Endothelial cell (in vitro differentiated cells): ENCODE results near the gene PHACTR2. TPM values are rescaled to one million over a fixed set of nuclear protein-coding genes. Genes with fewer than 3 reads are reported as not detected.
A peak's percentile ranks its signal among the peaks of the same experiment; 100 is the strongest.

Experiments used
- DNase-seq: peaks from one replicate; pipeline ENCODE4 v3.0.0; 2021; ENCODE audit warnings: low spot score
- H3K27ac Mint-ChIP-seq: one replicate; pipeline ENCODE4 v1.8.0; 2021; ENCODE audit warnings: mixed read lengths, inconsistent platforms; ENCODE audit not compliant: unreplicated experiment
- H3K27me3 Mint-ChIP-seq: one replicate; pipeline ENCODE4 v1.8.0; 2021; ENCODE audit warnings: mild to moderate bottlenecking, moderate library complexity, mixed read lengths, inconsistent platforms; ENCODE audit not compliant: unreplicated experiment
- H3K36me3 Mint-ChIP-seq: one replicate; pipeline ENCODE4 v1.8.0; 2021; ENCODE audit warnings: mild to moderate bottlenecking, low read depth, mixed read lengths, inconsistent platforms; ENCODE audit not compliant: unreplicated experiment
- H3K4me1 Mint-ChIP-seq: one replicate; pipeline ENCODE4 v1.8.0; 2021; ENCODE audit warnings: mild to moderate bottlenecking, mixed read lengths, inconsistent platforms; ENCODE audit not compliant: unreplicated experiment
- H3K4me3 Mint-ChIP-seq: one replicate; pipeline ENCODE4 v1.8.0; 2021; ENCODE audit warnings: mild to moderate bottlenecking, mixed read lengths, inconsistent platforms; ENCODE audit not compliant: unreplicated experiment
- H3K9me3 Mint-ChIP-seq: one replicate; pipeline ENCODE4 v1.8.0; 2021; ENCODE audit warnings: mixed read lengths, inconsistent platforms; ENCODE audit not compliant: unreplicated experiment
- total RNA-seq: library from RNA; stranded (reverse); fragmentation: NEBNext Ultra II Directional; extraction: Animal tissue kit (Norgen Biotek cat#: 25700); gene quantifications from one replicate; pipeline ENCODE4 v1.2.1, GENCODE V29; 2021; ENCODE audit not compliant: unreplicated experiment
- TF ChIP-seq, protein P1 (sequence below): fragments of 200-600 bp; sonication (generic); IDR thresholded peaks from one replicate; pipeline ENCODE4 v1.5.0; 2021; ENCODE audit warnings: antibody characterized with exemption; ENCODE audit not compliant: unreplicated experiment

Gene PHACTR2
- total RNA-seq, 1 donor from 2014 or later: 181 TPM

- no peaks in the 10 kb centered on the region for H3K4me1 Mint-ChIP-seq
- TF ChIP-seq, protein P1, sequence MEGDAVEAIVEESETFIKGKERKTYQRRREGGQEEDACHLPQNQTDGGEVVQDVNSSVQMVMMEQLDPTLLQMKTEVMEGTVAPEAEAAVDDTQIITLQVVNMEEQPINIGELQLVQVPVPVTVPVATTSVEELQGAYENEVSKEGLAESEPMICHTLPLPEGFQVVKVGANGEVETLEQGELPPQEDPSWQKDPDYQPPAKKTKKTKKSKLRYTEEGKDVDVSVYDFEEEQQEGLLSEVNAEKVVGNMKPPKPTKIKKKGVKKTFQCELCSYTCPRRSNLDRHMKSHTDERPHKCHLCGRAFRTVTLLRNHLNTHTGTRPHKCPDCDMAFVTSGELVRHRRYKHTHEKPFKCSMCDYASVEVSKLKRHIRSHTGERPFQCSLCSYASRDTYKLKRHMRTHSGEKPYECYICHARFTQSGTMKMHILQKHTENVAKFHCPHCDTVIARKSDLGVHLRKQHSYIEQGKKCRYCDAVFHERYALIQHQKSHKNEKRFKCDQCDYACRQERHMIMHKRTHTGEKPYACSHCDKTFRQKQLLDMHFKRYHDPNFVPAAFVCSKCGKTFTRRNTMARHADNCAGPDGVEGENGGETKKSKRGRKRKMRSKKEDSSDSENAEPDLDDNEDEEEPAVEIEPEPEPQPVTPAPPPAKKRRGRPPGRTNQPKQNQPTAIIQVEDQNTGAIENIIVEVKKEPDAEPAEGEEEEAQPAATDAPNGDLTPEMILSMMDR: no peak
- H3K36me3 Mint-ChIP-seq: peaks cover 43% of the 10 kb centered on the region
- no peak for DNase-seq
- H3K9me3 Mint-ChIP-seq: no peaks in the 10 kb centered on the region
- peaks cover 1% of the 10 kb centered on the region for H3K27me3 Mint-ChIP-seq
- H3K4me3 Mint-ChIP-seq: peak overlapping the region; percentile 44
- no peak overlapping the region for H3K27ac Mint-ChIP-seq
Measured at GRCh38 chr6:143772116-143773086, 94.6 kb downstream of the PHACTR2 start.

DNA sequence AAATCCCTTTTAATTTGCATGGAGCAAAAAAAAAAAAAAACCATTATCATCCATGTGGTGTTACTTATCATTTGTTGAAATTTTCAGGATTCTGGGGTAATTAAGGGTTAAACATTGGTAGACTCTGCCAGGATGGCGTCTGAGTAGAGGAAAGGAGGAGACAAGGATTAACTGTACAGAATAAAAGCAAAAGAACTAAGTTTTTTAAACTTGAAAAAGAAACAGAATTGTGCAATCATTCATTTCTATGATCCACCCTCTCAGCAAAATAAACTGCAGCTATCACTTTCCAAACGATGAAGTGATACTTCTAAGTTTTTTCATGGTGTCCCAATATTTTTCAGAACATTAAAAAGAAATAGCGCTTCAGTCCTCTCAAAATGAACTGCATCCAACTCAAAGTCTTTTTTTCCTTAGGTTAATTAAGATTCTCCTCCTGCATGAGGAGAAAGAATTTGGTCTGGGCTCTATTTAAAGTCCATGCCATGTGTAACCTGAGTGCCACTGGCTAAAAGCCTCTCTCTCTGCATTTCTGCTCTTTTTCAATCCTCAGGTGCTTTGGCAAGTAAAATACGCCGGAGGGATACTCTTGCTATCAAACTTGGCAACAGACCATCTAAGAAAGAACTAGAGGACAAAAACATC is 95.9 kb downstream of the PHACTR2 start:
- peaks cover 3% of the 10 kb centered on the region for H3K4me1 Mint-ChIP-seq
- TF ChIP-seq, protein P1: no peak
- peaks cover 44% of the 10 kb centered on the region for H3K36me3 Mint-ChIP-seq
- DNase-seq: no peak
- no peaks in the 10 kb centered on the region for H3K9me3 Mint-ChIP-seq
- no peak overlapping the region for H3K4me3 Mint-ChIP-seq
- H3K27ac Mint-ChIP-seq: no peak overlapping the region
- peaks cover 1% of the 10 kb centered on the region for H3K27me3 Mint-ChIP-seq

GRCh38 chr6:143774347-143774746 is 96.6 kb downstream of the PHACTR2 start:
- peaks cover 46% of the 10 kb centered on the region for H3K36me3 Mint-ChIP-seq
- H3K4me1 Mint-ChIP-seq: peaks cover 7% of the 10 kb centered on the region
- DNase-seq: no peak
- no peaks in the 10 kb centered on the region for H3K9me3 Mint-ChIP-seq
- no peak overlapping the region for H3K27ac Mint-ChIP-seq
- H3K27me3 Mint-ChIP-seq: peaks cover 1% of the 10 kb centered on the region
- peak overlapping the region; percentile 21 for H3K4me3 Mint-ChIP-seq
- TF ChIP-seq, protein P1: no peak

DNA sequence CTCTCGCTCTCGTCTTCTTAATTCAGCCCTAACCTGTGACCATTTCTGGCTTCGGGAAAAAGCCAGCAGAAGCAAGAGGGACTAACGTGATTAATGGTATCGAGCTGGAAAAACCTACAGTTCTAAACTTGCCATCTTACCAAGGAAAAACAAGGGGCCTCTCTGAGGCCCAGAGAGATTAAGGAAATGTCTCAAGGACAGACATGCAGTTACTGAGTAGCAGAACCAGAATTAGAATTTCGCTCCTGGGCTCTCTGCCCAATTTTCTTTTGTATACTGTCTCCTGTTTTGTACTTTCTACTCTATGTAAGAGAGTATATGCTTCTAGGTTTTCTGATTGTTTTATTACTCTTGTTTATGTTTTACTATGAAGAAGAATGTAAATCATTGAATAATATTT is 97.6 kb downstream of the PHACTR2 start:
- no peaks in the 10 kb centered on the region for H3K9me3 Mint-ChIP-seq
- peaks cover 46% of the 10 kb centered on the region for H3K36me3 Mint-ChIP-seq
- H3K27me3 Mint-ChIP-seq: no peaks in the 10 kb centered on the region
- H3K27ac Mint-ChIP-seq: no peak overlapping the region
- DNase-seq: no peak
- TF ChIP-seq, protein P1: no peak
- H3K4me3 Mint-ChIP-seq: no peak overlapping the region
- H3K4me1 Mint-ChIP-seq: peaks cover 7% of the 10 kb centered on the region

DNA sequence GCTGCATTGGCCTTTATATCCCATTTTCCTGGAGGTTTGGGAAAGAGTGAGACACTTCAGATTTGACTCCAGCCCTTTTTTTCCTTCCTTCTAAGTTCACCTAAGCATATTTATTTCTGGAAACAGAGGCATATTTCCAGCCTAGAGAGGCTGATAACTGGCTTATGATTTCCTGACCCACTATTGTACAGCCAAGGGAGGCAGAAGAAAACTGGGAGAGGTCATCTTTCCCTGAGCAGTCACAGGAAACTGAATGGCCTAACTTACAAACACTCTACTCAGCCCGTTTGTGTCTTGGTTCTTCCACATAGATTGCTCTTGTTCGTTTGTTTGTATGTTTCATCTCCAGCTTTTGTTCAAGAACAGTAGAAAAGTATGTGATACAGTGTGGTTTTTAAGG is 101.2 kb downstream of the PHACTR2 start:
- Mint-ChIP-seq H3K4me1 (peaks cover 7% of the 10 kb centered on the region), H3K9me3 (no peaks in the 10 kb centered on the region), H3K36me3 (peaks cover 52% of the 10 kb centered on the region), H3K27me3 (no peaks in the 10 kb centered on the region), H3K4me3 (no peak overlapping the region), H3K27ac (peak overlapping the region; percentile 54)
- TF ChIP-seq, protein P1: no peak
- DNase-seq: no peak
